Measurements from ENCODE around the gene CCNB1.
"Not testable (repeated sequence)": the region's sequence is repeated elsewhere in the genome, so short reads cannot be mapped to it uniquely, and the experiment has no call there.

CCNB1 gene

DNA sequence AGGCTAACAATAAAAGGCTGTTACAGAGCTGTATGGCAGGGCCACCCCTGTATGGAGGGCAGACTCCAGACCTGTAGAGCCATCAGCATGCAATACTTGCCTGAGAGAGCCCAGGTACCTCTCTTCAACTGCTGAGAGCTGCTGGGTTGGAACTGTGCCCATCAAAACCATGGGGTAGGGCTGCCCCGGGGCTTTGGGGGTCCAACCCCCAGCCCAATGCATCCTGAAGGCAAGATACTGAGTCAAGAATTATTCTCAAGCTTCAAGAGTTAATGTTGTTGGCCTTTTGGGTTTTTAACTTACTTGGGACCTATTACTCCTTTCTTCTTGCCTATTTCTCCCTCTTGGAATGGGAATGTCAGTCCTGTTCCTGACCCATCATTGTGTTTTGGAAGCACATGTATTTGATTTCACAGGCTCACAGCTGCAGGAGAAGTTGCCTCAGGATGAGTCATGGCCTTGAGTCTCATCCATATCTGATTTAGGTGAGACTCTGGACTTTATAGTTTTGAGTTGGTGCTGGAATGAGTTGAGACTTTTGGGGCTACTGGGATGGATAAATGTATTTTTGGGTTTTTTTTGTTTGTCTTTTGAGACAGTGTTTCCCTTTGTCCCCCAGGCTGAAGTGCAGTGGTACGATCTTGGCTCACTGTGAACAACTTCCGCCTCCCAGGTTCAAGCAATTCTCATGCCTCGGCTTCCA is 46.7 kb downstream of the CCNB1 start:
- no peak overlapping the region for H3K27ac Mint-ChIP-seq
- H3K27me3 Mint-ChIP-seq: no peaks in the 10 kb centered on the region
- no peak overlapping the region for H3K4me3 Mint-ChIP-seq
- H3K9me3 Mint-ChIP-seq: no peaks in the 10 kb centered on the region
- no peaks in the 10 kb centered on the region for H3K36me3 Mint-ChIP-seq
- H3K4me1 Mint-ChIP-seq: peaks cover 9% of the 10 kb centered on the region

DNA sequence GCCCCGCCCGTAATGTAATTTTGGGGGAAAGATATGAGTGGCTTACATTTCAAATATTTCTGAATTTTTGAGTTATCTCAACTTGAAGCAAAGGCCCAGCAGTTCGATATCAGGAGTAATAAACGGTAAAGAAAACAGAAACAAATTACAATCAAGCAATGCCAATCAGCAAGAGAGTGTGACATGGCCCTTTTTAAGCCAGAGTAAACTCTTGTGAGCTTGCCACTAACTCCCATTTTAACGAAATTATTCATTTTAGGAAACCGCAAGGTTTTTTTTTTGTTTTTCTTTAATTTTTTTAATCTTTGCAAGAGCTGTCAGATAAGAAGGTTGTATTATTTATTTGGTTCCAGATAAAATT is 50.2 kb downstream of the CCNB1 start:
- Mint-ChIP-seq H3K36me3 (peaks cover 4% of the 10 kb centered on the region), H3K27ac (peak overlapping the region; percentile 98), H3K9me3 (no peaks in the 10 kb centered on the region), H3K4me3 (peak overlapping the region; percentile 100), H3K27me3 (no peaks in the 10 kb centered on the region), H3K4me1 (peaks cover 20% of the 10 kb centered on the region)

GRCh38 chr5:69217548-69218526 is 50.9 kb downstream of the CCNB1 start:
- Mint-ChIP-seq H3K4me1 (peaks cover 23% of the 10 kb centered on the region), H3K4me3 (peak overlapping the region; percentile 100), H3K27ac (peak overlapping the region; percentile 98), H3K27me3 (no peaks in the 10 kb centered on the region), H3K9me3 (no peaks in the 10 kb centered on the region), H3K36me3 (peaks cover 5% of the 10 kb centered on the region)

DNA sequence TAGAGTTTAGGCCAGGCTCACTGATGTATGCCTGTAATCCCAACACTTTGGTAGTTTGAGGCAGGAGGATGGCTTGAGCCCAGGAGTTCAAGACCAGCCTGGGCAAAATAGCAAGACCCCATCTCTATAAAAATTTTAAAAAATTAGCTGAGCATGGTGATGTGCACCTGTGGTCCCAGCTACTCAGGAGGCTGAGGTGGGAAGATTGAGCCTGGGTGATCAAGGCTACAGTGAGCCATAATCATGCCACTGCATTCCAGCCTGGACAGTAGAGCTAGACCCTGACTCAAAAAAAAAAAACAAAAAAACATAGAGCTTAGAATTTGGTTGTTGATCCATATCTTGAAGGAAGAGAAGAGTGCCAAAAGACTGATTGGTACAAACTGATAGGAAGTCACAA is 53.0 kb downstream of the CCNB1 start:
- no peak overlapping the region for H3K4me3 Mint-ChIP-seq
- H3K27ac Mint-ChIP-seq: no peak overlapping the region
- H3K36me3 Mint-ChIP-seq: peaks cover 5% of the 10 kb centered on the region
- H3K9me3 Mint-ChIP-seq: no peaks in the 10 kb centered on the region
- no peaks in the 10 kb centered on the region for H3K27me3 Mint-ChIP-seq
- peaks cover 23% of the 10 kb centered on the region for H3K4me1 Mint-ChIP-seq

DNA sequence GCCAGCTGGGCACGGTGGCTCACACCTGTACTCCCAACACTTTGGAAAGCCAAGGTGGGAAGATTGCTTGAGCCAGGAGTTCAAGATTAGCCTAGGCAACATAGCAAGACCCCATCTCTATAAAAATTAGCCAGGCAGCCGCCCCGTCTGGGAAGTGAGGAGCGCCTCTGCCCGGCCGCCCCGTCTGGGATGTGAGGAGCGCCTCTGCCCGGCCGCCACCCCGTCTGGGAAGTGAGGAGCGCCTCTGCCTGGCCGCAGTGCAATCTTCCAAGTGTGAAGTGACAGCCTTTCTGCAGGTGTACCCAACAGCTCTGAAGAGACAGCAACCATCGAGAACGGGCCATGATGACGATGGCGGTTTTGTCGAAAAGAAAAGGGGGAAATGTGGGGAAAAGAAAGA is 53.4 kb downstream of the CCNB1 start:
- not testable (repeated sequence) for H3K36me3 Mint-ChIP-seq, H3K4me3 Mint-ChIP-seq, H3K27me3 Mint-ChIP-seq, H3K9me3 Mint-ChIP-seq, H3K27ac Mint-ChIP-seq
- H3K4me1 Mint-ChIP-seq: peaks cover 23% of the 10 kb centered on the region

DNA sequence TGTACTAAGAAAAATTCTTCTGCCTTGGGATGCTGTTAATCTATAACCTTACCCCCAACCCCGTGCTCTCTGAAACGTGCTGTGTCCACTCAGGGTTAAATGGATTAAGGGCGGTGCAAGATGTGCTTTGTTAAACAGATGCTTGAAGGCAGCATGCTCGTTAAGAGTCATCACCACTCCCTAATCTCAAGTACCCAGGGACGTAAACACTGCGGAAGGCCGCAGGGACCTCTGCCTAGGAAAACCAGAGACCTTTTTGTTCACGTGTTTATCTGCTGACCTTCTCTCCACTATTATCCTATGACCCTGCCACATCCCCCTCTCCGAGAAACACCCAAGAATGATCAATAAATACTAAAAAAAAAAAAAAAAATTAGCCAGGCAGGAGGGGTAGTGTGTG is 53.9 kb downstream of the CCNB1 start:
- not testable (repeated sequence) for H3K36me3 Mint-ChIP-seq, H3K27ac Mint-ChIP-seq, H3K27me3 Mint-ChIP-seq, H3K9me3 Mint-ChIP-seq, H3K4me3 Mint-ChIP-seq
- H3K4me1 Mint-ChIP-seq: peaks cover 23% of the 10 kb centered on the region

DNA sequence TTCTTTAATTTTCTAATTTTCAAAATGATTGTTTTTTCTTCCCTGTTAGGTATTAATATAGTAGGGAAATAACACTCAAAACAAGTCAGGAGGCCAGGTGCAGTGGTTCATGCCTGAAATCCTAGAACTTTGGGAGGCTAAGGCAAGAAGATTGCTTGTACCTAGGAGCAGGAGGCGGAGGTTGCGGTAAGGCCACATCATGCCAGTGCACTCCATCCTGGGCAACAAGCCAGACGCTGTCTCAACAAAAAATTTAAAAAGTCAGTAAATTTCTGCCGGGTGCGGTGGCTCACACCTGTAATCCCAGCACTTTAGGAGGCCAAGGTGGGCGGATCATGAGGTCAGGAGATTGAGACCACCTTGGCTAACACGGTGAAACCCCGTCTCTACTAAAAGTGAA is 57.6 kb downstream of the CCNB1 start:
- Mint-ChIP-seq H3K27me3 (no peaks in the 10 kb centered on the region), H3K36me3 (peaks cover 7% of the 10 kb centered on the region), H3K4me3 (no peak overlapping the region), H3K9me3 (no peaks in the 10 kb centered on the region), H3K4me1 (peaks cover 9% of the 10 kb centered on the region), H3K27ac (no peak overlapping the region)

DNA sequence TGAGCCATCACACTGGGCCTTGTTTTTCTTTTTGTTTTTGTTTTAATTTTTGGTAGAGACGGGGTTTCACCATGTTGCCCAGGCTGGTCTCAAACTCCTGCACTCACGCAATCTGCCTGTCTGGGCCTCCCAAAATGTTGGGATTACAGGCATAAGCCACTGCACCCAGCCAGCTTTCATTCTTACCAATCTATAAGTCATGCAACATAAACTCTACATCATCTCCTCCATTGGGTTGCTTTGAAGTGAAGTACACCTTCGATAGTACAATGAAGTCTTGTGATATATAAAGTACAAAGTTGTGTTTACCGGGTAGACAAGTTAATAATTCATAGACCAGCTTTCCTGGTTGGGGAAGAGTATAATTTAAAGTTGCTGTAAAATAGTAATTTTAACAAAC is 58.9 kb downstream of the CCNB1 start:
- Mint-ChIP-seq H3K4me3 (no peak overlapping the region), H3K27me3 (no peaks in the 10 kb centered on the region), H3K9me3 (no peaks in the 10 kb centered on the region), H3K4me1 (peaks cover 8% of the 10 kb centered on the region), H3K27ac (no peak overlapping the region), H3K36me3 (peaks cover 4% of the 10 kb centered on the region)
